Central memory CD4-positive, alpha-beta T cell (primary cell): ENCODE data around the gene HDLBP.

Experiments used
- DNase-seq: peaks from one replicate; pipeline ENCODE4 v3.0.0; 2022

Gene HDLBP

DNA sequence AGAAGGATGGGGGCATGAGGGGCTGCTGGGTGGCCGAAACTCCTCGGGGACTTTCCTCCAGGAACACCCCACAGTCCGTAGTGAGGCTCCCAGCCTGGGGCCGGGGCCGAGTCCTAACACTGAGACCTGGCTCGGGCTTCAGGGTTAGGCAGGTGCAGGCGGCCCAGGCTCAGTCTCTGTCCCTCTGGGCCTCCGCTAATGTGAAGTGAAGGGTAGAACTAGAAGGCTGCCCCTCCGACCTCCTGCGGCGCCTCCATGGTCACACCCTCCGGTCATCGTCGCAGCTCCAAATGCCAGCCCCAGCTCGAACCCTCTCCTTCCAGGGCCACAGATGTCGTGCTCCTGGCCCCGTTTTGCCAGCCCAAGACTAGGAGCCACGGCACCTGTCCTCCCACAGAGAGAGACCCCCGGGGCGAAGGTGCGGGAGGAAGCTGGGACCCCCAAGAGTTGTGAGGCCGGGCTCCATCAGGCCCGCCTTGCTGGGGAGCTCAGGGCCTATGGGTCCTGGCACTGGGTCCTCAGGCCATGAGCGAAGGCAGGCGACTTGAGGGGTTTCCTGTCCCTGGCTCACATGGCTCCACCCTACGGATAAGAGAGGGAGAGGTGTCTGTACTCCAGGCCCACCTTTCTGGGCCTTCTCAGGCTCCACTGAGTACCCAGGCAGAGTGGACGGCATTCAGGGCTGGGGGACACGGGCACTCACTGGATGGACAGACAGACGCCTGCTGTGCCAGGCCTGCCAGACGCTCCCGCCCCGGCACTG, 126.2 kb downstream of the HDLBP start:
- no peak for DNase-seq

DNA sequence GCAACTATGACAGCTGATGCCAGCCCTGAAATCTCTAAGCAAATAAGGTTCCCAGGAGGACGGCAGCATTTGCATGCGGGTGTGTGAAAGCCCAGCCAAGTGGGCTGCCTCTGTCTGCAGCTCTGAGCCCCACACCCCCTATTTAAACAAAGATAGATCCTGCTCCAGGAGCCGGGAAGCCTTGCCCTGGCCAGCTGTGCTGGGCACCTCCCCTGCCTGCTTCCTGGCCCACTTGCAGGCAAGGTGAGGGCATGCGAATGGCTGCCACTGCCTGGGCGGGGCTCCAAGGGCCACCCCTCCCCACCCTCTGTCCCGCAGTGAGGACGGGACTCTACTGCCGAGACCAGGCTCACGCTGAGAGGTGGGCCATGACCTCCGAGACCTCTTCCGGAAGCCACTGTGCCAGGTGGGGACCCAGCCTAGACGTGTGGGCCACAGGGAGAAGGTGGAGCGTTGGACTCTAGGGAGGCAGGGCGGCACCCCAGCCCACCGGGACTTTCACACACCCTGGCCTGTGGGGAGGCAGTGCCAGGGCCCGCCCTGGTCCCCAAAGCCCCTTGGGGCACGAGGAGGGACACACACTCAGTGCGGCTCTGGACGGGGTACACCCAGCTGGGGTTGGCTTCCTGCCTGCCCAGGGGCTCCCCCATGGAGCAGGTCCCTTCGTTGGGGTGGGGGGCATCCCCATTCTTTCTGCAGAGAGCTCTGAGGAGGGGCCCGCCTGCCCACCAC, 126.9 kb downstream of the HDLBP start, which contains the start of gene ANO7:
TSS of gene ANO7 (plus strand) at position 317 of the 732 bp plus-strand sequence. CDS start 1,387 bp downstream, outside the sequence.
- DNase-seq: no peak

DNA sequence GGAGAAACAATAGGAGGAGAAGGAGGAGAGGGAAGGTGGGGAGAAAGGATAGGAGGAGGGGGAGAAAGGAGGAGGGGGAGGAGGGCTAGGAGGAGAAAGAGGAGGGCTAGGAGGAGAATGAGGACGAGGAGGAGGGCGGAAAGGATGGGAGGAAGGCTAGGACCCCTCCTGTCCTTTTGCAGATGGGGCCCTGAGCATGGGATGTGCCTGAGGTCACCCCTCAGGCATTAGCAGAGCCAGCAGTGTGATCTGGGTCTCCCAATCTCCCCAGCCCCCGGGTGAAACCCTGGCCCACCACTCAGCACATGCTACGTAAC, 127.6 kb downstream of the HDLBP start:
- no peak for DNase-seq

- no peak for DNase-seq
Observed at GRCh38 chr2:241187101-241187917, 128.2 kb downstream of the HDLBP start.

GRCh38 chr2:241185961-241186360, 129.5 kb downstream of the HDLBP start:
- DNase-seq: no peak

GRCh38 chr2:241184901-241185300, 130.6 kb downstream of the HDLBP start:
- DNase-seq: no peak

DNA sequence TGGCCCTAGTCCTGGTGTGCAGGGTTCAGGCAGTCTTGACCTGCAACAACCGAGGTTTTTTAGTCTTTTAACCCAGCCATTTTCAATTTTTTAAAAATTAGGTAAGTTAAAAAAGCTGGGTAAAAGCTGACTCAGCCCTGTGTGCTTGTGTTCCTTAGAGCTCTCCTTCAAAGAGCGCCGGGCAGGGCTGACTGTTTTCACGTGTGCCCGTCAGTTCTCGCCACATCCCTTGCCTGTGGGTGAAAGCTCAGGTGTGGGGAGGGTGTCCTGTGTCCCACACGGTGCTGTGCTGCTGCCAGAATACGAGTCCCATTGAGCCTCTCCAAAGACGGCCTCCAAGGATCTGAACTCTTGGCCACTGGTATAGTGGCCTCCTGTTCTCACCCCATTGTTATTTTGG, 132.3 kb downstream of the HDLBP start:
- no peak for DNase-seq

DNA sequence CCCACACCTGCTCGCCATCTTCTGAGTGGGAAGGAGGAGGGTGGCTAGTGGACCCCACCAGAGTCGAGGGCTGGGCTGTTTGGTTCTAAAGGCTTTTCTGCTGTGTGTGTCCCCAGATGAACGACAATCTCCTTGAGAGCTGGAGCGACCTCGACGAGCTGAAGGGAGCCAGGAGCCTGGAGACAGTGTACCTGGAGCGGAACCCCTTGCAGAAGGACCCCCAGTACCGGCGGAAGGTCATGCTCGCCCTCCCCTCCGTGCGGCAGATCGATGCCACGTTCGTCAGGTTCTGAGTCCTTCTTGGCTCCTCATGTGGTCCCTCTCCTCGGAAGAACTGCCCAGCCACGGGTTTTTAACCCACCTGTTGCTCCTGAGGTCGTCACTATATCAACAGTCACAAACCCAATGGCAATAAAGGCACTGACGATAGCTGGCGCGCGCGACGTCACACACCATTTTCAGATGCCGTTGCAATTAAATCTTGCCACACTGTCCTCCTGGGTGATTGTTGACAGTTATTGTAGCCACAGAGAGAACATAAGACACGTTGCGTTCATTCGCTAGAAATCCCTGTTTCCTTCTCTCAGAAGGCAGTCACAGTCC, 132.8 kb downstream of the HDLBP start:
- DNase-seq: no peak

DNA sequence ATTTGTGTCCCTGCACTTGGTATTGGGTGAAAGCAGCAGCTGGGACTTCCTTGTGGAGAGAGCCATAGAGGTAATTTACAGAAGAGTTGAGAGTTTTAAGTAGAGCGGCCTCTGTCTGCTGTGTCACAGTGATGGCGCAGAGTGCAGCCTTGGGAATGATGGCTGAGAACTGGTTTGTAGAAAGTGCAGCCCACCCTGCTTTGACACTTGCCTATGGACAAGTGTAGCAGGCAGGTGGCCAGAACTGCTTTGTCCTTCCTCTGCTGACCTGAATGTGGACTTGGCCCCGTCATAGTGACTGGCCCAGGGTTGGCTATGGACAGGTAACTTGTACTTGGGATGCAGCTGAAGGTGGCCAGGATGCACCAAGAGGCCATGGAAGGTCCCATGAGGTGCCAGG, 133.3 kb downstream of the HDLBP start:
- no peak for DNase-seq

DNA sequence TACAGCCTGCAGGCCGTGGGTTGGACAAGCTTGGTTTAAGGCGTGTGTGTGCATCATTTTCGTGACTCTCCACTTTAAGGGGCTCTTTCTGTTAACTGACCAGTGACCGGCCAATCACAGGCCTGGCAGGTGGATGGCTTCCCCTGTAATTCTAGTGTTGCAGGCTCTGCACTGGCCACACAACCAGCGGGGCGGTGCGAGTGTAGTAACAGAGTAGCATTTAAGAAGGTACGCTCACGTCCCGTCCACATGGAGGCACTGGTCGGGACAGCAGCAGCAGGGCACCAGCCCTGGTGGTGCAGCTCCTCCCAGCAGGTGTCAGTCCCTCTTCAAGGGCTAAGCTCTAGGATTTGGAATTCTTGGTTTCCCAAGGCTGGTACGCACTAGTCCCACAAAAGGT, 135.0 kb downstream of the HDLBP start:
- DNase-seq: no peak

GRCh38 chr2:241179899-241180298, 135.6 kb downstream of the HDLBP start:
- no peak for DNase-seq

GRCh38 chr2:241178961-241179360, 136.5 kb downstream of the HDLBP start:
- DNase-seq: no peak

DNA sequence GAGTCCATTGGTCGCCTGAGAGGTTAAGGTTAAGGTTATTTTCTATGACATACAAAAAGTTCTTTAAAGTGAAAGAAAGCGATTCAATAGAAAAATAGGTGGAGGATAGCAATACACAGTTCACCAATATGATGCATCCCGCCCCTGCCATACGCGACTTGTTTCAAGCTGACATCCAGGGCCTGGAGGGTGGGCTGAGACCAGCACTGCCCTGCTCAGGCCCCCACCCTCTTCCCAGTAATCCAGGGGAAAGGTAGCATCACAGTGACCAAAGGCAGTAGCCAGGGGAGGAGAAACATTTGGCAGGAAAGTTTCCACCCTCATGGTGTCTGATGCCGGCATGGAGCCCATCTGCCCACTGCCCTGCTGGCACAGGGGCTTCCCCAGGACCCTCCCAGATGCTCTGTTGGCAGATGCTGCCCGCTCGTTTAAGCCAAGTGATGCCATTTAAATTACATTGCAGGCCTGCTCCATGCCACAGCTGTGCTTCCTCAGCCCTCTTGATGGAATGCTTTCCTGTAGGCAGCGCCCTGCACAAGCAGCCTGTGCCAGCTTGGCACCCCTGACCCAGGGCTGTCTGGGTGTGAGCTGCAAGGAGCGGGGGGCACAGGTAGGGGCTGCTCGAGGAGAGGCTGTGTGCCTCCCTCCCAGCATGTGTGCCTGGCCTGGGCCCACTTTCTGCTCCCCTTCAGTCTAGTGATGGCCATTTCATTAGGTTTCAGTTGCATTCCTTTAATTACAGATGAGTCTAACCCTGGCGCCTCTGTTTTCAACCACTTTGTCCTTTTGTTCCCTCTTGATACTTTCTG, 137.7 kb downstream of the HDLBP start:
- no peak for DNase-seq
